GF-D8 (cell line): ENCODE data around the gene SNU13.
"Not testable (repeated sequence)": the region's sequence is repeated elsewhere in the genome, so short reads cannot be mapped to it uniquely, and the experiment has no call there.

ENCODE experiments used
- DNase-seq: peaks from one replicate; lab custom pipeline; 2025; lab: John Stamatoyannopoulos, UW

Gene SNU13

DNA sequence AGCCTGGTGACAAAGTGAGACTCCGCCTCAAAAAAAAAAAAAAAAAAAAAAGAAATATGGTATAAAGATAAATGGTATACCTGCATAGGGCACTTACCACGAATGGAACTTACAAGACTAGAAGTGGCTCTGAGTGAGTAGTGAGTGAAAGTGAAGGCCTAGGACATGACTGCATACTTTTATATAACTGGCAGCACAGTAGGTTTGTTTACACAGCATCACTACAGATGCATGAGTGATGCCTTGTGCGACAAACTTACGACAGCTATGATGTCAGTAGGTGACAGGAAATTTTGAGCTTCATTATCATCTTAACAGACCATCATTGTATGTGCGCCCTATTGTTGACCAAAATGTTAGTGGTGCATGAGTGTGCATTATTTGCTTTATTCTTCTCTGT, 49.9 kb downstream of the SNU13 start:
- DNase-seq, result no peak

DNA sequence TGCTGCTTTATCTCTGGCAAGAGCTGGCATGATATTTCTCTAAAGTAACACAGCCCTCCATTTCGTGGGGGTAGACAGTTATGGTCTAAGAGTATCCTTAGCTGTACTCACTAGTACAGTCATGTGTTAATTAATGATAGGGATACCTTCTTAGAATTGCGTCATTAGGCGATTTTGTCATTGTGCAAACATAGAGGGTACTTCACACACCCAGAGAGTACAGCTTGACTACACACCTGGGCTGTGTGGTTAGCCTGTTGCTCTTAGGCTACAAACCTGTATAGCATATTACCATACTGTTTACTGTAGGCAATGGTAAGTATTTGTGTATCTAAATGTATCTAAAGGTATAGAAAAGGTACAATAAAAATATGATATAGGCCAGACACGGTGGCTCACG, 50.5 kb downstream of the SNU13 start:
- no peak for DNase-seq

GRCh38 chr22:41637623-41638022, 51.0 kb downstream of the SNU13 start:
- not testable (repeated sequence) for DNase-seq

GRCh38 chr22:41636467-41636866, 52.2 kb downstream of the SNU13 start:
- DNase-seq, result no peak

DNA sequence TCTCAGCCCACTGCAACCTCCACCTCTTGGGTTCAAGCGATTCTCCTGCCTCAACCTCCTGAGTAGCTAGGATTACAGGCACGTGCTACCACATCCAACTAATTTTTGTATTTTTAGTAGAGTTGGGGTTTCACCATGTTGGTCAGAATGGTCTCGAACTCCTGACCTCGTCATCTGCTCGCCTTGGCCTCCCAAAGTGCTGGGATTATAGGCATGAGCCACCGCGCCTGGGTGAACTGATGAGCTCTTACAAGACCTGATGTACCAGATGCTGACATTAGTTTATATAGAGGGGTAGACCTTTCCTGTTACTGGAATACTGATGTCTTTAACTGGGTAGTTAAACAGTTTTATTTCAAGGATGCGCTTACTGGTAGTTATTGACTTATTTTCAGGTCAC, 54.1 kb downstream of the SNU13 start:
- DNase-seq, result not testable (repeated sequence)

DNA sequence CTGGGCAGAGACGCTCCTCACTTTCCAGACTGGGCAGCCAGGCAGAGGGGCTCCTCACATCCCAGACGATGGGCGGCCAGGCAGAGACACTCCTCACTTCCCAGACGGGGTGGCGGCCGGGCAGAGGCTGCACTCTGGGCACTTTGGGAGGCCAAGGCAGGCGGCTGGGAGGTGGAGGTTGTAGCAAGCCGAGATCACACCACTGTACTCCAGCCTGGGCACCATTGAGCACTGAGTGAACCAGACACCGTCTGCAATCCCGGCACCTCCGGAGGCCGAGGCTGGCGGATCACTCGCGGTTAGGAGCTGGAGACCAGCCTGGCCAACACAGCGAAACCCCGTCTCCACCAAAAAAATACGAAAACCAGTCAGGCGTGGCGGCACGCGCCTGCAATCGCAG, 57.1 kb downstream of the SNU13 start:
- not testable (repeated sequence) for DNase-seq

GRCh38 chr22:41631115-41631514, 57.6 kb downstream of the SNU13 start:
- not testable (repeated sequence) for DNase-seq

- no peak for DNase-seq
Measured at GRCh38 chr22:41625577-41625976, 63.1 kb downstream of the SNU13 start.
